ENCODE data around the gene ZNF502.
A peak's percentile ranks its signal among the peaks of the same experiment; 100 is the strongest.
"Not testable (repeated sequence)": the region's sequence is repeated elsewhere in the genome, so short reads cannot be mapped to it uniquely, and the experiment has no call there.

ZNF502 gene

DNA sequence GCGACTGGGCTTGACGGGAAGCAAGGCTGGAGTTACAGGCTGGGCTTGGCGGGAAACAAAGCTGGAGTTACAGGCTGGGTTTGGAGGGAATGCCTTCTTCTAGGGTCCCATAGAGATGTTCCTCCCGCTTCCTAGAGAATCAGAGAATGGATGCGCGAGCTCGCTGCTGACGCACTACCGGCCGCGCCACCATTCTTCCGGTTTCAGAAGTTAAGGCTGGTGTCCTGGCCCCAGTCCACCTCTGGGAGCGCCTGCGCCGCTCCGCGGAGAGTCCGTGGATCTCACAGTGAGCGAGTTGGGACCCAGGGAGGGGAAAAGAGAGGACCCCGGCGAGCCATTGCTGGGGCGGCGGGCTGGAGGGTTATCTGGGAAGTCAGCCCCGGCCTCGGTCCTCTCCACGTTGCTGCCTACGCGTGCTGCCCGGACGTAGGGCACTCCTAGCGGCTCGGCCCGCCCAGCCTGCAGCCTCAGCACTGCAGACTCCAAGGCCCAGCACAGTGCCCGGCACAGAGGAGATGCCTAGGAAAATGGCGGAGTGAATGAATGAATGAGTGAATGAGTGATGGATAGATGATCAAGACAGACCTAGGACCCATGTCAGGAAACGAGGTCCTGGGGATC, at the start of gene ZNF502:
Gene ZNF502, plus strand, starts transcription at position 206 of the 621 bp plus-strand sequence. CDS start 7,602 bp downstream, outside the sequence.
- peak; percentile 69 to 77 for DNase-seq

- no peak for DNase-seq
These were observed 47.3 kb upstream of the ZNF502 start for GRCh38 chr3:44665173-44665572.

DNA sequence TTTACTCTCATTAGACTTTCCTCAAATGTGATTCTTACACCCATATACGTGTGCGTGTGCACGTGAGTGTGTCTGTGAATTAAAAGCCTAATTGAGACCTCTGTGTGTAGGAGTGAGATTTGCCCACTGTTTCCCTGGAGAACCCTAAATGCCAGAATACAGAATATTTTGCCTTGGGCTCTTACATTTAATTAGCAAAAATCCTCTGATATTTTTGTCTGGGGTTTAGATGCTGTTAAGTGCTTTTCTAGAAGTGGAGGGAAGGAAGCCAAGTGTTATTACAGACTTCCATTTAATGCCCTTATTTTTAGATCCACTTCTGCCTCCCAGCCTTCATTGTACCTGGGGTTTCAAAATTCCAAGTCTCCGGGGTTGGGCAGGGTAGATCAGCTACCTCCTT, 46.1 kb upstream of the ZNF502 start:
- DNase-seq, result no peak

DNA sequence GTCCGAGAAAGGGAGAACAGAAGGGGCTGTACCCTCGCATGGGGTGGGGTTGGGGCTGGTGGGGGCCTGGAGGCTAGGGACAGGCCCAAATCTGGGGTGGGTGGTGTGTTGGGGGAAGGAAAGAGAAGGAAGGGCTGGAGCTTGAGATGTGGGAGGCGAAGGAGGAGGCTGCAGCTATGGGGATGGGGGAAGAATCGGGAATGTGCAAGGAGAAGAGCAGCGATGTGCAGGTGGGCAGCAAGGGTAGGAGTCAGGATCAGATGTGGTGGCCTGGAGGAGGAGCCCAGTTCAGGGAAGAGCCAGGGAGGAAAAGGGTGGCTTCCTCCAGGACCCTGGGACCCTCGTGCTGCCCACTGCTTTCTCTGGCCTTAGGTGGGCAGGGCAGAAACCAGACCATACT, 42.7 kb upstream of the ZNF502 start:
- DNase-seq, result no peak

GRCh38 chr3:44673466-44673865, 39.0 kb upstream of the ZNF502 start:
- DNase-seq, result not testable (repeated sequence)

DNA sequence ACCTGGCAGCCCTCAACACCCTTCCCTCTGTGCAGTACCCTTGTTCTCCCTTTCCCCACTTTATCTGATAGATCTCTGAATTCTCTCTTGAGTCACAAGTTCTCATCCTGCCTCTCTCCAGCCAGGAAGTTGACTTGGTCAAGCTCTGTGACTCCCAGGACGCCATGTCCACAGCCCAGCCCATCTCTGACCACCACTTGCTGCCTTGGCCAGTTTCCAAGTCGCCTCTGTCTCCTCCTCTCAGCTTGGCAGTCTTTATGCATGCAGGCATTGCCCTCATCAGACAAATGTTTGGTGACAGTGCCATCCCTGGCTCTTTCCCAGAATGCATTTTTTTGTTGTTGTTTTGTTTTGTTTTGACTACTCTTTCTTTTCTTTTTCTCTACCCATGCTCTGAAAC, 38.2 kb upstream of the ZNF502 start:
- DNase-seq, result no peak

- no peak for DNase-seq
These were observed 33.9 kb upstream of the ZNF502 start for GRCh38 chr3:44678480-44679116.

- DNase-seq, result no peak
These were observed 31.5 kb upstream of the ZNF502 start for GRCh38 chr3:44680921-44681455.

DNA sequence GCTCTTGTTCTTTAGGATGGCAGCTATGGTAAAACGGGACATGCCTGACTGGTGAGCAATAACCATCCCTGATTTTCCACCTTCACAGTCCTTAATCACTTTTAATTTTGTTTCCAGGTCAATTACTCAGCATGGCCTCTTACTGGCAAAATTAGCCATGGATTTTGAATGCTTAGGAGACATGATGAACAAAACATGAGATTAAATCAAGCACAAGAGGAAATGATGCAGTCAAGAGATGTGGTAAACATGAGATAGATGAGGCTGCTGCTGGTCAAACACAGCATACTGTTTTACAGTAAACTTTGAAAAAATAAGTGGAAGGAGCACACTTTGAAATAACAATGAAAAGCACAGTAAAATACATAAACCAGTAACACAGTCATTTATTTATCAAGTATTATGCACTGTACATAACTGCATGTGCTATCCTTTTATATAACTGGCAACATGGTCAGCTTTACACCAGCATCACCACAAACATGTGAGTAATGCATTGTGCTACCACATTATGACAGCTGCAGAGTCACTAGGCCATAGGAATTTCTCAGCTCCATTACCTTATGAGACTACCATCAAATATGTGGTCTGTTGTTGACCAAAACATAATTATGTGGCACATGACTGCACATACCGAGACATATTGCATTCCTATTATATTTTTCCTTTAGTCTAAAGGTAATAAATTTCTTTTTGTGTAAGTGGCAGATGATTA, 30.1 kb upstream of the ZNF502 start:
- DNase-seq, result no peak

DNA sequence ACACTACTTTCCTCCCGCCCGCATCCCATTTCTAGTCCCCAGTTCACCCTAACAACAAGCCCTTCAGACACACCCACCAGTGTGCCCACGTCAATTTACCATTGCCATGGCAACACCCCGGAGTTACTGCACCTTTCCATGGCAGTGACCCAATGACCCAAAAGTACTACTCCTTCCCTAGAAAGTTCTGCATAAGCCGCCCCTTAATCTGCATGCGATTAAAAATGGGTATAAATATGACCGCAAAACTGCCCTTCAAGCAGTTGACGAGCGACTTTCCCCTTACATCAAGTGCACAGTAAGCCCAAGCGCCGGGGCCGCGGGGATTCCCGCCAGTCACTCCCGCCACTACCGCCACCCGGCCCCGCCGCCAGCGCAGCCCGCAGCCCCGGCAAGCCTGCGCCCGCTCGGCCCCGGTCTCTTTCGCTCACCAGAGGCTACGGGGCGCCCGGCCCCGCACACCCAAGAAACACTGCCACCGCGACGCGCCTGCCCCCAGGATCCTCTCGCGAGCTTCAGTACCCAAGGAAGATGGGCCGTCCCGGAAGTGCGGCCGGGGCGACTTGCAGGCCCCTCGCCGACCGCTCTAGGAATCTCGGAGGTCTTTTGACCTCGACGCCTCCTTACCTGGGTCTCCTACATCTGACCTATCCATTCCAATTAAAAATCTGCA, 27.2 kb upstream of the ZNF502 start:
- peak; percentile 62 to 77 for DNase-seq

DNA sequence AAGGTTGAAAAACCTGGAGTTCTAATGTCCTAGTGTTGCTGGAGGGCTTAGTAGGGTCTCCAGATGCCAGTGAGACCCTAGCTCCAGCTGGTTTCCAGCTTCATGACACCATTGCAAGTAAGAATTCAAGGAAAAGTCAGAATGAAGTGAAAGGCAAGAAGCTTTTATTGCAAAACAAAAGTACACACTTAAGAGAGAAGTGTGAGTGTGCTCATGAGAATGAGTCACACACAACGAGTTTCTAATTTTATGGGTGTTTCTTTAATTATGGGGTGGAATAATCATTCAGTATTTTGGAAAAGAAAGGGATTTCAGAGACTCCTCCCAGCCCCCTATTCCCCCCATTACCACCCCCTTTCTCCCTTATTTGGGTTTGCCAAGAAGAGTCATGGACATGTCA, 24.6 kb upstream of the ZNF502 start:
- DNase-seq, result no peak

DNA sequence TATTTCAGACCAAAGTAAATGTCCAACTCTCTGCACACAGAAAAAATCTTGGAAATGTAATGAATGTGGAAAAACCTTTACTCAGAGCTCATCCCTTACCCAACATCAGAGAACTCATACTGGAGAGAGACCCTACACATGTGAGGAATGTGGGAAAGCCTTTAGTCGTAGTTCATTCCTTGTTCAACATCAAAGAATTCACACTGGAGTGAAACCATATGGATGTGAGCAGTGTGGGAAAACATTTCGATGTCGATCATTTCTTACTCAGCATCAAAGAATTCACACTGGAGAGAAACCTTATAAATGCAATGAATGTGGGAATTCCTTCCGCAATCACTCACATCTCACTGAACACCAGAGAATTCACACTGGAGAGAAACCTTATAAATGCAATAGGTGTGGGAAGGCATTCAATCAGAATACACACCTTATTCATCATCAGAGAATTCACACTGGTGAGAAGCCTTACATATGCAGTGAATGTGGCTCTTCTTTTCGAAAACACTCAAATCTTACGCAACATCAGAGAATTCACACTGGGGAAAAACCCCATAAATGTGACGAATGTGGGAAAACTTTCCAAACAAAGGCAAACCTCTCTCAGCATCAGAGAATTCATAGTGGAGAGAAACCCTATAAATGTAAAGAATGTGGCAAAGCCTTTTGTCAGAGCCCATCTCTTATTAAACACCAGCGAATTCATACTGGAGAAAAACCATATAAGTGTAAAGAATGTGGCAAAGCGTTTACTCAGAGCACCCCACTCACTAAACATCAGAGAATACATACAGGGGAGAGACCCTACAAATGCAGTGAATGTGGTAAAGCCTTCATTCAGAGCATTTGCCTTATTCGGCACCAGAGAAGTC, 9.0 kb downstream of the ZNF502 start:
- no peak for DNase-seq

DNA sequence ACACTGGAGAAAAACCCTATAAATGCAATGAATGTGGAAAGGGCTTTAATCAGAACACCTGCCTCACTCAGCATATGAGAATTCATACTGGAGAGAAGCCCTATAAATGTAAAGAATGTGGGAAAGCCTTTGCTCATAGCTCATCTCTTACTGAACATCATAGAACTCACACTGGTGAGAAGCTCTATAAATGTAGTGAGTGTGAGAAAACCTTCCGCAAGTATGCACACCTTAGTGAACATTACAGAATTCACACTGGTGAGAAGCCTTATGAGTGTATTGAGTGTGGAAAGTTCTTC, 9.6 kb downstream of the ZNF502 start:
- DNase-seq, result no peak

GRCh38 chr3:44729384-44729910, 17.0 kb downstream of the ZNF502 start, which contains the start of gene ZNF501:
Gene ZNF501, plus strand, starts transcription at chr3:44729635. Its CDS starts 4,787 bp downstream, at chr3:44734422.
- peak; percentile 68 to 85 for DNase-seq

GRCh38 chr3:44734646-44735168, 22.2 kb downstream of the ZNF502 start:
- DNase-seq, result no peak

DNA sequence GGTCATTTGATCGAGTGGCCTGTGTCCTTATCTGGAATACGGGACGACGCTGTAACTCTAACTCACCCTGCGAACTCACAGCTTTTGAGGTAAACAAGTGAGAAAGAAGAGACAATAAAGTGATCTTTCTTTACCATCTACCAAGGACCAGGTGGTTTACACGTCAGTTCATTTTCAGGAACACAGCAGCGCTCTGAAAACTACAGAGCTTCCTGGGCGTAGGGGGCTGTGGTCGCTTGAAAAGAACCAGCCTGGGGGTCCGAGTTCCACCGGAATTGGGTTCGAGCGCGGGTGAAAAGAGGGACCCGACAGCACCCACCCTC, 48.6 kb downstream of the ZNF502 start:
- no peak for DNase-seq

- DNase-seq, result peak; percentile 75 to 89
These were observed 49.1 kb downstream of the ZNF502 start, which contains the start of the genes KIAA1143 and KIF15 for GRCh38 chr3:44761424-44762169. Gene KIAA1143, minus strand, starts transcription at chr3:44761619. Its CDS starts 17 bp downstream, at chr3:44761602. Gene KIF15, plus strand, starts transcription at chr3:44761794. Its CDS starts 72 bp downstream, at chr3:44761866.

DNA sequence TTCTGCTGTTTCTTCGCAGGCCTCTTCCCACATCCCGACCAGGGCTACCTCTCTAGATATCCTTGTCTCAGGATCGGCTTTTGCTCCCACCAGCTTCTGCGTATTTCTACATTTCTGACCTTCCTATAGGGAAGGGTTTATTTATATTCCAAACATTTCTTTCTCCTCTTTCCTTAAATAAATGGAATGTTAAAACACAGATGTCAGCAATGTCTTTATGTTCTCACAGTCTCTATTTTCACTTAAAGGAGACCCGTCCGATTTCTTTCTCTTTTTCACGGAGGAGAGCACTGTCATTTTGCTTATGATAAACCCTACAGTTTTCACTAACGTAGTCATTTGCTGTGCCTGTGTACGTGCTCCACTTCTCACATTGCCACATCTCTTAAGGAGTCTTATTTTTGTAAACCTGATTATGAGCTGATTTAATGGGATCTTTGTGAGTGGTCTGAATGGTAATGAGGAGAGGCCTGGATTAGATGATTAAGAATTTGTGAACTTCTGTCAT, 49.8 kb downstream of the ZNF502 start:
- DNase-seq, result no peak

DNA sequence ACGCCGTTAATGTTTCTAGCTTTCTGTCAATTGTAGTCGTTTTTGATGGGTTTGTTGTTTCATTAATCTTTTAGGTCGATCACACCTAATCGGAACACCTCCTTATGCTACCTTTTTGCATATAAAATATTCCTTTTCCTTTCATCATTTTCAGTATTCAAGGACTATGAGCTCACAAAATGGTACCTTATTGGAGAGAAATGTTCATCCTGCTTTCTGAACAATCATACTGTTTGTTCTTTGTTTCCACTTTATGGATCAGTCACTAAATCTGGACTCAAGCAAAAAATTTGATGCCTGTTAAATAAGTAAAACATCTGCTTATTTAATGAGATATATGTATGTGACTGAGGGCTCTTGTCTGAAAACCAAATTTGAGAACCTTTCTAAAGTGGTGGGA, 50.2 kb downstream of the ZNF502 start:
- no peak for DNase-seq

DNA sequence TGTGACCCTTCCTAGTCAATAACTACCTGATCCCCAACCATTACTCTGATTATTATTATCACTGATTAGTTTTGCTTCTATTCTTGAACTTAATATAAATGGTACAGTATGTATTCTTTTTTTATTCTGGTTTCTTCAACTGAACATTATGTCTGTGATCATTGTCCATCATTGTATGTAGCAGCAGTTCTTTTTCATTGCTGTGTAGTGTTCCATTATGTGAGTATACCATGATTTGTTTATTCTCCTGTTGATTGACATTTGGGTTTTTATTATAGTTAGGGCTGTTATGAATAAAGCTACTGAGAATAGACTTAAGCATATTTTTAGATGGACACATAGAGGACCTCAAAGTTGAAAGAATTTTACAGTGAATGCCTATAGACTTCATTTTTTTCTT, 51.8 kb downstream of the ZNF502 start:
- no peak for DNase-seq

All from NCI-H1930 (cell line).